Eye (tissue), 1 donor: Measurements from ENCODE around the gene NAP1L1.

ENCODE experiments used
- DNase-seq: peaks from one replicate; pipeline ENCODE4 v3.0.0-alpha.2; 2015

NAP1L1 gene, protein sequence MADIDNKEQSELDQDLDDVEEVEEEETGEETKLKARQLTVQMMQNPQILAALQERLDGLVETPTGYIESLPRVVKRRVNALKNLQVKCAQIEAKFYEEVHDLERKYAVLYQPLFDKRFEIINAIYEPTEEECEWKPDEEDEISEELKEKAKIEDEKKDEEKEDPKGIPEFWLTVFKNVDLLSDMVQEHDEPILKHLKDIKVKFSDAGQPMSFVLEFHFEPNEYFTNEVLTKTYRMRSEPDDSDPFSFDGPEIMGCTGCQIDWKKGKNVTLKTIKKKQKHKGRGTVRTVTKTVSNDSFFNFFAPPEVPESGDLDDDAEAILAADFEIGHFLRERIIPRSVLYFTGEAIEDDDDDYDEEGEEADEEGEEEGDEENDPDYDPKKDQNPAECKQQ

GRCh38 chr12:76083904-76084862 lies at the start of gene NAP1L1:
NAP1L1 (minus strand) TSS chr12:76084685; CDS start chr12:76074219, 10,466 bp downstream.
- DNase-seq: peak; percentile 99

DNA sequence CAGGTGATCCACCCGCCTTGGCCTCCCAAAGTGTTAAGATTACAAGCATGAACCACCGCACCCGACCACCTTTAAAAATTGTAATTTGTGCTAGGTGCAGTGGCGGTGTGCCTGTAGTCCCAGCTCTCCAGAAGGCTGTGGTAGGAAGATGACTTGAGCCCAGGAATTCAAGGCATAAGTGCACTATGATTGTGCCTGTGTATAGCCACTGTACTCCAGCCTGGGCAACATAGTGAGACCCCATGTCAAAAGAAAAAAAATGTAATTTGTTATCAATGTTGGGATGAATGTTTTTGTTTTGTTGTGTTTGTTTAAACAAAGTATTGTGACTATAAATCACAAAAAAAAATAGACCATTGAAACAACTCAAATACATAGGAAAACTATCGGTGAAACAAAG lies 43.1 kb upstream of the NAP1L1 start:
- no peak for DNase-seq

DNA sequence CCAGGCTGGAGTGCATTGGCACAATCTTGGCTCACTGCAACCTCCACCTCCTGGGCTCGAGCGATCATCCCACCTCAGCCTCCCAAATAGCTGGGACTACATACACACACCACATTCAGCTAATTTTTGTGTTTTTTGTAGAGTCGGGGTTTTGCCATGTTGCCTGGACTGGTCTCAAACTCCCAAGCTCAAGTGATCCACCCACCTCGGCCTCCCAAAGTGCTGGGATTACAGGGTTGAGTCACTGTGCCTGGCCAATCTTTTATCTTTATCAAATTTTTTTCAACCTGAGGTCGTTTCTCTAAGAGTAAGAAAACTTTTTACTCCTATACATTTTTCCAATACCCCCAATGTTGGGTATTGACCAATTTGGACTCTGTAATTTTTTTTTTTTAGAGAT lies 40.0 kb upstream of the NAP1L1 start:
- DNase-seq: no peak

GRCh38 chr12:76123259-76124212 lies 39.1 kb upstream of the NAP1L1 start:
- no peak for DNase-seq

DNA sequence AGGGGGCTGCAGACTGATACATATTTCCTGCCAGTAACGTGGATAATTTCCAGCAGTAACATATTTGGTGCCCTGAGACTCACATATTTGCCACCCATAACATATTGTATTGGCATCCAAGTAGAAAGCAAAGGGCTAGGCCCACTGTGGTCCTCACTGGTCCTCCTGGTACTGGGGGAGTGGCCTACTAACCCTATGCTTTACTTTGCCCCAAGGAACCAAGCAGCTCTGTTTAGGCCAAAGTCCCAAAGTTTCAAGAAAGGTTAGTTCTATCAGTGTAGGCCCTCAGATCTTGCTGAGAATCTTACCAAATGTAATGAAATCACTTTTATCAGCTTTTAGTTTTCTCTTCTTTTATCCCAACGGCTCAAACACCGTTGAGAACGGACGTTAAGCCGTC lies 35.4 kb upstream of the NAP1L1 start:
- DNase-seq: no peak

GRCh38 chr12:76117751-76118150 lies 33.3 kb upstream of the NAP1L1 start:
- no peak for DNase-seq

DNA sequence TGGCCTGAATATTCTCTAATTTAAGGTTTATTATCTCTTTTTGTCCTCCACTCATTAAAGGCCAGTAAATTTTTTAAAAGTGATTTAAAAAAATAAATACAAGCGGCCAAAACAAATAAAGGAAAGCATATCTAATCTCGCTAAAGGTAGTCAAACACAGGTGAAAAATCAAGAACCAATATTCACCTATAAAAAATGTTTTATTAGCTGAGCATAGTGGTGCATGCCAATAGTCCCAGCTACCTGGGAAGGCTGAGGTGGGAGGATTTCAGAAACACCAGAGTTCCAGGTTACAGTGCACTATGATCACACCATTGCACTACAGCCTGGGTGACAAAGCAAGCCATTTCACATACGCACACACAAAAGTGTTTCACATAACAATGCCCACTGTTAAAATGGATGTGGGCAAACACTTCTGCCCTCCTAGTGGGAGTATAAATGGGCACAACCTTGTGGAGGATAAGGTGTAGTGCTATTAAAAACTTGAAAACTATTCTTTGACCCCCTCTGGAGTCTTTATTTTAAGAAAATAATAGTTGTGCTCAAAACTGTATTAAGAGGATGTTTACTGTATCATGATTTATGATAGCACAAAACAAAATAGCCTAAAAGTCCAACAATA lies 32.7 kb upstream of the NAP1L1 start:
- no peak for DNase-seq

- DNase-seq: no peak
Measured at GRCh38 chr12:76113800-76114757, 29.6 kb upstream of the NAP1L1 start.

DNA sequence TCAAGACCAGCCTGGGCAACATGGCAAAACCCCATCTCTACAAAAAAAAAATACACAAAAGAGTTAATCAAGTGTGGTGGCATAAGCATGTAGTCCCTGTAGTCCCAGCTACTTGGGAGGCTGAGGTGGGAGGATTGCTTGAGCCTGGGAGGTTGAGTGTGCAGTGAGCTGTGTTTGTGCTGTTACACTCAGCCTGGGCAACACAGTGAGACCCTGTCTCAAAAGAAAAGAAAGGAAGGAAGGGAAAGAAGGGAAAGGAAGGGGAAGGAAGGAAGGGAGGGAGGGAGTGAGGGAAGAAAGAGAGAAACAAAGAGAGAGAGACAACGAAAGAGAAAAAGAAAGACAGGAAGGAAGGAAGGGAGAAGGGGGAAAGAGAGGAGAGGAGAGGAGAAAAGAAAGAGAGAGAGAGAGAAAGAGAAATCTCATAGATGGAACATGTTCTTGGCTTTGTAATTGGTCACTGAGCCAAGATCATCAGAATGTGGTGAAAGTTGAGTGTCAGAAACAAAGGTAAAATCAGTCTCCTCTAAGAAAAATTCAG lies 26.8 kb upstream of the NAP1L1 start:
- no peak for DNase-seq

DNA sequence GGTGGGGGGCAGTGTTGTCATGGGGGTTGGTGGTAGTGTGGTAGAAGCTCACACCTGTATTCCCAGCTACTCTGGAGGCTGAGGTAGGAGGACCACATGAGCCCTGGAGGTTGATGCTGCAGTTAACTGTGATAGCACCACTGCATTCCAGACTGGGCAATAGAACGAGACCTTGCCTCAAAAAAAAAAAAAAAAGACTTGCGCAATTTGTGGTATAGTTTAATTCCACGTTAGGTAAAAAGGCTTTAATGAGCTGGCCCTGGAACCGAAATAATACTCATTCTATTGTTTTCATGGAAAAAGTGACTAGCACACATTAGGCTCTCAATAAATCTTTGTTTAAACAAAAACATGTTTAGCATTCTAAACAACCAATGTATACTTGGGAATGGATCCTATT lies 25.4 kb upstream of the NAP1L1 start:
- no peak for DNase-seq

- DNase-seq: no peak
Measured at GRCh38 chr12:76108356-76108755, 23.9 kb upstream of the NAP1L1 start.

- DNase-seq: no peak
Measured at GRCh38 chr12:76106631-76107030, 22.1 kb upstream of the NAP1L1 start.

GRCh38 chr12:76103958-76104357 lies 19.5 kb upstream of the NAP1L1 start:
- DNase-seq: no peak

- DNase-seq: no peak
Measured at GRCh38 chr12:76101739-76102385, 17.4 kb upstream of the NAP1L1 start.

DNA sequence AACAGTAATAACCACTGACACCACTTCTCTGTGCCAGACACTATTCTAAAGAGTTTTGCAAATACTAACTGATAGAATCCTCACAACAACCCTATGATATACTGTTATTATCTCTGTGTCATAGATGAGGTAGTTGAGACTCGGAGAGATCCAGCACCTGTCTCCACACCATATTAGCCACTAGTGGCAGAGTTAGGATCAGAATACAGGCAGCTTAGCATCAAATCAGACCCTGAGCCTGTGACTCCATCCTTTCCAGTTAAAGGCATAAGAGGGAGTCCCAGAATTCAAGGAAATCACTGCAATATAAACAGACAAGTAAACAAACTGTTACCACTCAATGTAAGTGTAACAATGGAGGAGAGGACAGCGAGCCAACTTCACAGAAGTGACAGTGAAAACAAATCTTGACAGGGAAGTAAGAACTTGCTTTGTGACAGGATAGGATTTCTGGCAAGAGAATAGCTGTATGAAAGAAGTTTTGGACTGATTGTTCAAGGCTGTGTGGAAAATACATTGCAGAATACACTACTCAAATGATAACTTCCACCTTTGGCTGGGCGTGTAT lies 11.7 kb upstream of the NAP1L1 start:
- no peak for DNase-seq

- no peak for DNase-seq
Measured at GRCh38 chr12:76094754-76095153, 10.3 kb upstream of the NAP1L1 start.

- no peak for DNase-seq
Measured at GRCh38 chr12:76091246-76091754, 6.8 kb upstream of the NAP1L1 start.

DNA sequence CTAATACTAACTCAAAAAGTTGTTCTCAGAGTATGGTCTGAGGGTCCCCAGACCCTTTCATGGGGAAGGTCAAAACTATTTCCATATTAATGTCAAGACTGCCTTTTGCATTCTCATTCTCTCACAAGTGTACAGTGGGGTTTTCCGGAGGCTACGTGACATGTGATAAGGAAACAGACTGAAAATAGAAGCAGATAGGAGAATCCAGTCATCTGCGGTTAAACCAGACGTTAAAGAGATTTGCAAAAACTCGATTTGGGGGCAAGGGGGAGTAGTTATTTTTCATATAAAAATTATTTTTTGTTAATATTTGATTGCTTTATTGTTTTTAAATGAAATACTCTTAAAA lies 1.0 kb upstream of the NAP1L1 start:
- no peak for DNase-seq

DNA sequence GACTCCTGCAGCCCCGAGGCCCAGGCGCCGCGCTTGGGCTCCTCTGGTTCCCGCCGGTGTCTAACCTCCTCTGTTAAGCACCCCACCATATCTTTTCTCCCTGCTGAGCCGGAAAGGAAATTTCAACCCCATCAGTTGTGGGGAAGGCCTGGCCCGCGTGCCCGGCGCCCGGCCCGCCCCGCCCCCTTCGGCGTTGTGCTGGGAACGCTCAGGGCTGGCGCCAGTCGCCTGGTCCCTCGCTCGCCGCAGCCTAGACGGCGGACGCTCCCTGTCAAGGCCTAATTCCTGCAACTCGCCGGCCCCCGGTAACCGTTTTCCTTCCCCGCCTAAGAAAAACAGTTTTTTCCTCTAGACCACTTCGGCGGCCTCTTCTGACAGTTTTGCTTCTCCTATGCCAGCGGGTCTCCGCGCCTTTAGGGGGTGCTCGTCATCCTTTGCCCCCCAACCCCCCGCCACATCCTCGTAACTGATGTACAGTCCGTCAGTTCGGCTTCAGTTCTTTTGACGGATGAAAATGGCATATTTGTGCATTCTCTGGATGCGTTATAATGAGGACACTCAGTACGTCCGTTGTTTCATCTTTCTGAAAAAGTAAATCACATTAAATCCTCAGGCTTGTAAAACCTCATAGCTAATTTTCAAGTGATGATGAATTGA lies 506 bp upstream of the NAP1L1 start:
- peak; percentile 87 for DNase-seq
